Liver (tissue), 3 donors: ENCODE measurements around the gene KRTAP4-2.
"Not testable (repeated sequence)": the region's sequence is repeated elsewhere in the genome, so short reads cannot be mapped to it uniquely, and the experiment has no call there.

Source experiments
- RXRA ChIP-seq, 2 donors: IDR thresholded peaks; 2 replicates each; pipeline ENCODE4 v1.6.1; 2017 to 2018; ENCODE audit warnings: antibody characterized with exemption in 2 of 2, mild to moderate bottlenecking in 1 of 2
- SP1 ChIP-seq: IDR thresholded peaks from 2 replicates; pipeline ENCODE4 v1.6.1; 2018; ENCODE audit warnings: antibody characterized with exemption, mild to moderate bottlenecking
- TF ChIP-seq, protein P1 (sequence below): fragments of 150-350 bp; IDR thresholded peaks from 2 replicates; pipeline ENCODE4 v1.5.1; 2017; ENCODE audit warnings: improper control_type of control experiment, low read depth, low read length; ENCODE audit not compliant: missing input control
- TF ChIP-seq, protein P2 (sequence below): IDR thresholded peaks from 2 replicates; pipeline ENCODE4 v1.6.1; 2016; ENCODE audit warnings: antibody characterized with exemption
- TF ChIP-seq, protein P3 (sequence below): IDR thresholded peaks from 2 replicates; pipeline ENCODE4 v1.6.1; 2016; ENCODE audit warnings: antibody characterized with exemption
- TF ChIP-seq, protein P4 (sequence below): IDR thresholded peaks from 2 replicates; pipeline ENCODE4 v1.6.1; 2016; ENCODE audit warnings: antibody characterized with exemption, mild to moderate bottlenecking
- donor health status: healthy.
- donor health status: healthy.

DNA sequence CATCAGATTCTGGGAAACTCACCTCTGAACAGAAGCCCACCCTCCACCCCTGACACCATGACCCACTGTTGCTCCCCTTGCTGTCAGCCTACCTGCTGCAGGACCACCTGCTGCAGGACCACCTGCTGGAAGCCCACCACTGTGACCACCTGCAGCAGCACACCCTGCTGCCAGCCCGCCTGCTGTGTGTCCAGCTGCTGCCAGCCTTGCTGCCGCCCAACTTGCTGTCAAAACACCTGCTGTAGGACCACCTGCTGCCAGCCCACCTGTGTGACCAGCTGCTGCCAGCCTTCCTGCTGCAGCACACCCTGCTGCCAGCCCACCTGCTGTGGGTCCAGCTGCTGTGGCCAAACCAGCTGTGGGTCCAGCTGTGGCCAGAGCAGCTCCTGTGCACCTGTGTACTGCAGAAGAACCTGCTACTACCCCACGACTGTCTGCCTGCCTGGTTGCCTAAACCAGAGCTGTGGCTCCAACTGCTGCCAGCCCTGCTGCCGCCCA lies 48.6 kb upstream of the KRTAP4-2 start, which contains the start of gene KRTAP9-2:
- not testable (repeated sequence) for TF ChIP-seq RXRA (IDR thresholded peaks at IDR 0.05); SP1
- TF ChIP-seq, protein P1, sequence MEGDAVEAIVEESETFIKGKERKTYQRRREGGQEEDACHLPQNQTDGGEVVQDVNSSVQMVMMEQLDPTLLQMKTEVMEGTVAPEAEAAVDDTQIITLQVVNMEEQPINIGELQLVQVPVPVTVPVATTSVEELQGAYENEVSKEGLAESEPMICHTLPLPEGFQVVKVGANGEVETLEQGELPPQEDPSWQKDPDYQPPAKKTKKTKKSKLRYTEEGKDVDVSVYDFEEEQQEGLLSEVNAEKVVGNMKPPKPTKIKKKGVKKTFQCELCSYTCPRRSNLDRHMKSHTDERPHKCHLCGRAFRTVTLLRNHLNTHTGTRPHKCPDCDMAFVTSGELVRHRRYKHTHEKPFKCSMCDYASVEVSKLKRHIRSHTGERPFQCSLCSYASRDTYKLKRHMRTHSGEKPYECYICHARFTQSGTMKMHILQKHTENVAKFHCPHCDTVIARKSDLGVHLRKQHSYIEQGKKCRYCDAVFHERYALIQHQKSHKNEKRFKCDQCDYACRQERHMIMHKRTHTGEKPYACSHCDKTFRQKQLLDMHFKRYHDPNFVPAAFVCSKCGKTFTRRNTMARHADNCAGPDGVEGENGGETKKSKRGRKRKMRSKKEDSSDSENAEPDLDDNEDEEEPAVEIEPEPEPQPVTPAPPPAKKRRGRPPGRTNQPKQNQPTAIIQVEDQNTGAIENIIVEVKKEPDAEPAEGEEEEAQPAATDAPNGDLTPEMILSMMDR, result not testable (repeated sequence)
- TF ChIP-seq, protein P2, sequence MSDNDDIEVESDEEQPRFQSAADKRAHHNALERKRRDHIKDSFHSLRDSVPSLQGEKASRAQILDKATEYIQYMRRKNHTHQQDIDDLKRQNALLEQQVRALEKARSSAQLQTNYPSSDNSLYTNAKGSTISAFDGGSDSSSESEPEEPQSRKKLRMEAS, result not testable (repeated sequence)
- TF ChIP-seq, protein P3, sequence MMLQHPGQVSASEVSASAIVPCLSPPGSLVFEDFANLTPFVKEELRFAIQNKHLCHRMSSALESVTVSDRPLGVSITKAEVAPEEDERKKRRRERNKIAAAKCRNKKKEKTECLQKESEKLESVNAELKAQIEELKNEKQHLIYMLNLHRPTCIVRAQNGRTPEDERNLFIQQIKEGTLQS, result not testable (repeated sequence)
- TF ChIP-seq, protein P4, sequence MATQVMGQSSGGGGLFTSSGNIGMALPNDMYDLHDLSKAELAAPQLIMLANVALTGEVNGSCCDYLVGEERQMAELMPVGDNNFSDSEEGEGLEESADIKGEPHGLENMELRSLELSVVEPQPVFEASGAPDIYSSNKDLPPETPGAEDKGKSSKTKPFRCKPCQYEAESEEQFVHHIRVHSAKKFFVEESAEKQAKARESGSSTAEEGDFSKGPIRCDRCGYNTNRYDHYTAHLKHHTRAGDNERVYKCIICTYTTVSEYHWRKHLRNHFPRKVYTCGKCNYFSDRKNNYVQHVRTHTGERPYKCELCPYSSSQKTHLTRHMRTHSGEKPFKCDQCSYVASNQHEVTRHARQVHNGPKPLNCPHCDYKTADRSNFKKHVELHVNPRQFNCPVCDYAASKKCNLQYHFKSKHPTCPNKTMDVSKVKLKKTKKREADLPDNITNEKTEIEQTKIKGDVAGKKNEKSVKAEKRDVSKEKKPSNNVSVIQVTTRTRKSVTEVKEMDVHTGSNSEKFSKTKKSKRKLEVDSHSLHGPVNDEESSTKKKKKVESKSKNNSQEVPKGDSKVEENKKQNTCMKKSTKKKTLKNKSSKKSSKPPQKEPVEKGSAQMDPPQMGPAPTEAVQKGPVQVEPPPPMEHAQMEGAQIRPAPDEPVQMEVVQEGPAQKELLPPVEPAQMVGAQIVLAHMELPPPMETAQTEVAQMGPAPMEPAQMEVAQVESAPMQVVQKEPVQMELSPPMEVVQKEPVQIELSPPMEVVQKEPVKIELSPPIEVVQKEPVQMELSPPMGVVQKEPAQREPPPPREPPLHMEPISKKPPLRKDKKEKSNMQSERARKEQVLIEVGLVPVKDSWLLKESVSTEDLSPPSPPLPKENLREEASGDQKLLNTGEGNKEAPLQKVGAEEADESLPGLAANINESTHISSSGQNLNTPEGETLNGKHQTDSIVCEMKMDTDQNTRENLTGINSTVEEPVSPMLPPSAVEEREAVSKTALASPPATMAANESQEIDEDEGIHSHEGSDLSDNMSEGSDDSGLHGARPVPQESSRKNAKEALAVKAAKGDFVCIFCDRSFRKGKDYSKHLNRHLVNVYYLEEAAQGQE, result not testable (repeated sequence)
